Neutrophil (primary cell): Measurements from ENCODE around the gene NEURL2.
"Not testable (repeated sequence)": the region's sequence is repeated elsewhere in the genome, so short reads cannot be mapped to it uniquely, and the experiment has no call there.

Source experiments
- H3K27ac ChIP-seq: fragments of 200-600 bp; sonication (generic); 2 replicates; pipeline ENCODE4 v1.5.1; 2016; ENCODE audit warnings: mild to moderate bottlenecking, moderate library complexity
- H3K27me3 ChIP-seq: fragments of 200-600 bp; sonication (generic); 2 replicates; pipeline ENCODE4 v1.6.0; 2016; ENCODE audit warnings: mild to moderate bottlenecking
- H3K36me3 ChIP-seq: fragments of 200-600 bp; sonication (generic); 2 replicates; pipeline ENCODE4 v1.5.1; 2017
- H3K4me1 ChIP-seq, 2 experiments: fragments of 200-600 bp in 1 of 2; sonication (generic) in 1 of 2; 1 replicate in 1 of 2; 2 replicates in 1 of 2; pipeline versions ENCODE4 v1.5.1 to v1.6.1; 2013 to 2016; ENCODE audit warnings: low read depth in 1 of 2, low read length in 1 of 2, mild to moderate bottlenecking in 1 of 2, moderate library complexity in 1 of 2; ENCODE audit not compliant: control insufficient read depth in 1 of 2, insufficient read depth in 1 of 2
- H3K4me3 ChIP-seq, 2 experiments: fragments of 200-600 bp in 1 of 2; sonication (generic) in 1 of 2; 1 replicate in 1 of 2; 2 replicates in 1 of 2; pipeline ENCODE4 v1.5.1; 2013 to 2016; ENCODE audit warnings: low read depth in 1 of 2, low read length in 1 of 2, mild to moderate bottlenecking in 1 of 2, moderate library complexity in 1 of 2
- H3K9me3 ChIP-seq: fragments of 200-600 bp; sonication (generic); 2 replicates; pipeline ENCODE4 v1.5.1; 2016
- TF ChIP-seq, protein P1 (sequence below): fragments of 200-600 bp; sonication (generic); IDR thresholded peaks from 2 replicates; pipeline ENCODE4 v1.5.1; 2016; ENCODE audit warnings: antibody characterized with exemption

NEURL2 gene

DNA sequence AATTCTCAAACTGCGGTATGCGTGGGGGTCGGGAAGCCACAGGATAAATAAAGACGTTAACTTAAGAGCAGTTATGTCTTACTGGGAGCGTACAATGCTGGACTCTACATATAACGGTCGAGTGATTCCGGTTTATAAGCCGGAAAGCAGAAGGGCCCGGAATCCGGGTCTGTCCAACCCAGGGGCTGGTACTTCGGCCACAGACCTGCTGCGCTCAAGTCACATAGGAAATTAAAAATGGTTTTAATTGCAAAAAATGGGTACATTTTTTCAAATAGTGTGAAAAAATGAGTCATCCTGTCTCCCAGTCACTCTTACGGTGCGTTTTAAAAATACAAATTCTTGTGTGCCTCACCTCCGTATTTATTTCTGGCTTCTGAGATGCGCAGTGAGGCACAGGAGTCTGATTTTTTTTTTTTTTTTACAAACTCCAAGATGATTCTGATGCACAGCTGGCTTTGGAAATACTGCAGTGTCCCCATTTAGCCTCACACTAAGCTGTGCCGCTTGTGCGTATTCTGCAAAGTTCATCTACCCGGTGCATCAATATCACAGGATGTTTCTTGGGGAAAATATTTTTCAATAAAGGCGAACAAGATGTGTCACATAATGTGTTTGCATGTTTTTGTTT, 44.5 kb upstream of the NEURL2 start:
- H3K4me1 ChIP-seq, result peaks cover 17 to 18% of the 10 kb centered on the region in 2 experiments
- H3K27ac ChIP-seq, result peak overlapping the region; percentile 99
- no peaks in the 10 kb centered on the region for H3K9me3 ChIP-seq
- TF ChIP-seq, protein P1, sequence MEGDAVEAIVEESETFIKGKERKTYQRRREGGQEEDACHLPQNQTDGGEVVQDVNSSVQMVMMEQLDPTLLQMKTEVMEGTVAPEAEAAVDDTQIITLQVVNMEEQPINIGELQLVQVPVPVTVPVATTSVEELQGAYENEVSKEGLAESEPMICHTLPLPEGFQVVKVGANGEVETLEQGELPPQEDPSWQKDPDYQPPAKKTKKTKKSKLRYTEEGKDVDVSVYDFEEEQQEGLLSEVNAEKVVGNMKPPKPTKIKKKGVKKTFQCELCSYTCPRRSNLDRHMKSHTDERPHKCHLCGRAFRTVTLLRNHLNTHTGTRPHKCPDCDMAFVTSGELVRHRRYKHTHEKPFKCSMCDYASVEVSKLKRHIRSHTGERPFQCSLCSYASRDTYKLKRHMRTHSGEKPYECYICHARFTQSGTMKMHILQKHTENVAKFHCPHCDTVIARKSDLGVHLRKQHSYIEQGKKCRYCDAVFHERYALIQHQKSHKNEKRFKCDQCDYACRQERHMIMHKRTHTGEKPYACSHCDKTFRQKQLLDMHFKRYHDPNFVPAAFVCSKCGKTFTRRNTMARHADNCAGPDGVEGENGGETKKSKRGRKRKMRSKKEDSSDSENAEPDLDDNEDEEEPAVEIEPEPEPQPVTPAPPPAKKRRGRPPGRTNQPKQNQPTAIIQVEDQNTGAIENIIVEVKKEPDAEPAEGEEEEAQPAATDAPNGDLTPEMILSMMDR, result no peak
- no peaks in the 10 kb centered on the region for H3K27me3 ChIP-seq
- H3K4me3 ChIP-seq, result peak overlapping the region; percentile 90 to 100
- H3K36me3 ChIP-seq, result peaks cover 40% of the 10 kb centered on the region

DNA sequence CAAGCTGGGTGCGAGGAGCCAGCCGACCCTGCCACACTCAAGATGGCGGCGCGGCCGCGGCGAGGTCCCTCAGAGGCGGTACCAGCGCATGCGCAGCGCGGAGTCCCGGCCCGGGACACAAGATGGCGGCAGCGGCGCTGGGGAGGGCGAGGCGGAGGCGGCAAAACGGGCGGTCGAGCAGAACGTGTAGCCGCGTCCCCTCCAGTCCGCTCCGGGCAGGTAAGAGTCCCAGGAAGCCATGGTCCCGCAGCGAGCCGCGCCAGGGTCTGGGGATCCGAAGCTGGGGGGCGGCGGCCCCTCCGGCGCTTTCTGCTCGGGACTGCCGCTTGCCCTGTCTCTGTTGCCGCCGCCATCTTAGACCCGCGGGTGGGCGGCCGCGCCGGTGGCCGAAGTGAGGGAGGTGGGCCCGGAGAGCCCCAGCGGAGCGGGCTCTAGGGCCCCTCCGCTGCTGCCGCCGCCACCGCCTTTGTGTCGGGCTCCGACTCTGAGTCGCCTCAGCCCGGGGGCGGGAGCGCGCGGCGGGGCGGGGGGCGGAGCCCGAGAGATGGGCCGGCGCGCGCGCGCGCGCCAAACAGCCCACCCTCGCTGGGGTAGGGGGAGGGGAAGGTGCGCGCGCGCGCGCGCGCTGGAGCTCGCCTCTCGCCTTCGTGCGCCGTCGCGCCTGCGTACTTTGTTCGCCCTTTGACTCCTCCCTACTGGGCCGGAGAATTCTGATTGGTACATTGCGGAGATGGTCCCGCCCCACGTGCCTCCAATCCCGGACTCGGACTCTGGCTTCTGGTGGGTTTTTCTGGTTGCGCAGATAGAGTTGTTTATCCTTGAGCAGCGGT, 43.8 kb upstream of the NEURL2 start, which contains the start of gene PCIF1:
Gene PCIF1, plus strand, starts transcription at position 98 of the 830 bp plus-strand sequence. CDS start 4,317 bp downstream, outside the sequence.
- TF ChIP-seq, protein P1, result peak; percentile 10
- peak within 1 kb of the TSS; percentile 90 to 100 for H3K4me3 ChIP-seq
- no peaks in the 10 kb centered on the region for H3K9me3 ChIP-seq
- no peaks in the 10 kb centered on the region for H3K27me3 ChIP-seq
- peak within 1 kb of the TSS; percentile 99 for H3K27ac ChIP-seq
- H3K36me3 ChIP-seq, result peaks cover 33% of the 10 kb centered on the region
- H3K4me1 ChIP-seq, result peaks cover 17 to 18% of the 10 kb centered on the region in 2 experiments

DNA sequence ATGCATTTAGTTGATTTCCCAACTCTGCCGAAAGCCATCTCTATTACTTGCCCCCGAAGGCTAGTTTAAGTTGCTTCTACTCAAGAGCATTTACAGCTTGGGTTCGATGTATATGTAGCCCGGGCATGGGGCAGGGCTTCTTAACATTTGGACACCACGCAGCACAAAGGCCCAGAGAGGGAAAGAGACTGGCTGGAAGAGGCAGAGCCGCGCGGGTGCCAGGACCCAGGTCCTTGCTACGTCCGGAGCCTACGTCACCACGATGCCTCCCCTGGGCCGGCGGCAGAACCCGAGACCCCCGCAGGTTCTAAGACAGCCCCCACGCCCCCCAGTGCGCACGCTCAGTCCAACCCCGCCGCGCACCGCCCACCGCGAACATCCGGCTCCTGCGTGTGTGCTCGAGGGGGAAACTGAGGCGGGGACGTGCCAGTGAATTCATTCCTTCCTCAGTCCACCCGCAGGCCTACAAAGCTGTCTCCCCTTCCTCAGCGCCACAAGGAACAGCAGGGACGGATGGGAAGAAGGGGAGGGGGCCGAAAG, 43.1 kb upstream of the NEURL2 start:
- TF ChIP-seq, protein P1, result no peak
- Histone ChIP-seq H3K27ac (peak overlapping the region; percentile 99), H3K4me1 (peaks cover 17 to 18% of the 10 kb centered on the region in 2 experiments), H3K4me3 (peak overlapping the region; percentile 90 to 100), H3K36me3 (peaks cover 26% of the 10 kb centered on the region), H3K27me3 (no peaks in the 10 kb centered on the region), H3K9me3 (no peaks in the 10 kb centered on the region)

DNA sequence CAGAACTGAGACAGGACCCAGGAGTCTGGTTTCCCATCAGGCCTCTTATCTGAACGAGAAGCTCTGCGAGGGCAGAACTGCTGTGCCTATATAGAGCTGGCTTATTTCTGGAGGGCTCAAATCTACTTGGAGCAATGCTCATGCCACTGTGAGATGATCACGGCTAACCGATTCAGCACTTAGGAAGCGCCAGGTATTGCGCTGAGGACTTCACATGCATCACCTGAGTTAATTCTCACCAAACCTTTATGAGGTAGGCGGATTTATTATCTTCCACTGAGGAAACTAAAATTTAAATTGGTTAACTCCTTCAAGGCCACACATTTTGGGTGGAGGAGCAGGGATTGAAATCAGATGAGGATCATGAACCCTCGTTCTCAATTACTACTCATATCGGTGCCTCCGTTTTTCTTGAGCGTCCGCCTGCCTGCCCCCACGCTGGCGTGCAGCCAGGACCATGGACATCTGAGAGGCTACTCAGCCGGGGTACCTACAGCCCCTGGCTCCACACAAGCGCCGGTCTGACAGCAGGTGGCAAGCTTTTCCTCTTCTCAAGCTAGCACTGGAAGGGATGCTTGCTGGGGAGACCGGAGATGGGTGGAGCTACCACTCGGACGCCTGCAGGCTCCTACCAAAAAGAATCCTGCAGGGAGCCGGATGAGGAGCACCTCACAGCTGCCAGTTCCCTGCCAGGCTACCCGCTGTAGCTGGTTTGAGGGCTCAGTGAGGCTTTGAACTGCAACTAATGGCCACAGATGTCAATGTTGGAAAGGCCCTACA, 42.4 kb upstream of the NEURL2 start:
- Histone ChIP-seq H3K9me3 (no peaks in the 10 kb centered on the region), H3K4me3 (peak overlapping the region; percentile 90 to 100), H3K27me3 (no peaks in the 10 kb centered on the region), H3K27ac (peak overlapping the region; percentile 99), H3K4me1 (peaks cover 17 to 18% of the 10 kb centered on the region in 2 experiments), H3K36me3 (peaks cover 19% of the 10 kb centered on the region)
- TF ChIP-seq, protein P1, result peak; percentile 9

DNA sequence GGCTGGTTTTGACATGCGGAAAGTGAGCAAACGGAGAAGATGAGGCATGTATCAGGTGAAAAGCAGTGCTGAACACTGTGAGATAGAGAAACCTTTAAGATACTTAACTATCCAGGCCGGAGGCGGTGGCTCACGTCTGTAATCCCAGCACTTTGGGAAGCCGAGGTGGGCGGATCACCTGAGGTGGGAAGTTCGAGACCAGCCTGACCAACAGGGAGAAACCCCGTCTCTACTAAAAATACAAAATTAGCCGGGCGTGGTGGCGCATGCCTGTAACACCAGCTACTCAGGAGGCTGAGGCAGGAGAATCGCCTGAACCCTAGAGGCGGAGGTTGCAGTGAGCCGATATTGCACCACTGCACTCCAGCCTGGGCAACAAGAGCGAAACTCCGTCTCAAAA, 40.7 kb upstream of the NEURL2 start:
- H3K27me3 ChIP-seq, H3K4me3 ChIP-seq: not testable (repeated sequence)

More for the DNA sequence above, 40.7 kb upstream of the NEURL2 start:
- H3K36me3 ChIP-seq, H3K9me3 ChIP-seq, H3K27ac ChIP-seq: not testable (repeated sequence)
- H3K4me1 ChIP-seq, result peaks cover 17 to 18% of the 10 kb centered on the region in 2 experiments
